MV-4-11 (cell line): ENCODE data around the gene CRHR1.

Source experiments
- DNase-seq: peaks from one replicate; lab custom pipeline; 2025; lab: John Stamatoyannopoulos, UW

The CRHR1 gene

GRCh38 chr17:45867702-45868101, 83.6 kb downstream of the CRHR1 start:
- no peak for DNase-seq

GRCh38 chr17:45868276-45868675, 84.2 kb downstream of the CRHR1 start:
- peak; percentile 97 for DNase-seq

GRCh38 chr17:45869676-45870341, 85.7 kb downstream of the CRHR1 start:
- DNase-seq = no peak

GRCh38 chr17:45870342-45870974, 86.3 kb downstream of the CRHR1 start:
- no peak for DNase-seq

GRCh38 chr17:45871718-45872117, 87.6 kb downstream of the CRHR1 start:
- no peak for DNase-seq

- peak; percentile 63 for DNase-seq
Measured at GRCh38 chr17:45873728-45874127, 89.6 kb downstream of the CRHR1 start.

GRCh38 chr17:45874151-45874550, 90.0 kb downstream of the CRHR1 start:
- DNase-seq = no peak

GRCh38 chr17:45876539-45876938, 92.4 kb downstream of the CRHR1 start:
- DNase-seq = no peak

GRCh38 chr17:45877467-45877866, 93.3 kb downstream of the CRHR1 start:
- no peak for DNase-seq

- DNase-seq = no peak
Measured at GRCh38 chr17:45883063-45883462, 98.9 kb downstream of the CRHR1 start.
